Cardiac septum (tissue), 1 donor: ENCODE results near the gene TRIM69. TPM values are rescaled to one million over a fixed set of nuclear protein-coding genes. Genes with fewer than 3 reads are reported as not detected.

ENCODE experiments used
- DNase-seq: peaks from one replicate; pipeline ENCODE4 v3.0.0-alpha.2; 2020; ENCODE audit warnings: low spot score
- intact Hi-C: fragments of 100-400 bp; cut with DNase I; formaldehyde crosslinking; loops from one replicate; pipeline ENCODE4 v1.14.0; 2022
- total RNA-seq: library from RNA; stranded (reverse); fragmentation: NEBNext Ultra II Directional; extraction: Animal tissue kit (Norgen Biotek cat#: 25700); gene quantifications from one replicate; pipeline ENCODE4 v1.2.1, GENCODE V29; 2021
- donor health status: DM: no; HTN: no; CAD: no.

The TRIM69 gene
- total RNA-seq, 1 donor from 2014 or later = 70.7 TPM

- intact Hi-C loops = no loop called here
- no peak for DNase-seq
Observed at GRCh38 chr15:44790215-44790614, 53.9 kb downstream of the TRIM69 start.

DNA sequence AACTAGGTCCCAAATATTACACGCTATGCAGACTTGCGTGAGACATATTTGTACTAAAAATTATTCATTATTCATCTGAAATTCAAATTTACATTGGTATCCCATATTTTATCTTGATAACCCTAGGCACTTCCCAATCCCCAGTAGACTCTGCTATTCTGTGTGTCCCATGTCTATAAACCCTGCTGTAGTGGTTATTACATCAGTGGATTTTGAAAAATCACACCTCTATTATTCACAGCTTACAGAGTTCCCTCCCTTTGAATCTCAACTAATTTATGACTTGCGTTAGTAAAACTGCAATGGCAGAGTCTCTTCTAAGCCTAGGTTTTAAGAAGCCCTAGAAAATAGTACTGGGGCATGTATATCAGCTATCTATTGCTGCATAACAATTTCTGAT, 54.3 kb downstream of the TRIM69 start:
- no peak for DNase-seq
- intact Hi-C loops = no loop called here

GRCh38 chr15:44792715-44793114, 56.4 kb downstream of the TRIM69 start:
- DNase-seq = no peak
- intact Hi-C loops = no loop called here

DNA sequence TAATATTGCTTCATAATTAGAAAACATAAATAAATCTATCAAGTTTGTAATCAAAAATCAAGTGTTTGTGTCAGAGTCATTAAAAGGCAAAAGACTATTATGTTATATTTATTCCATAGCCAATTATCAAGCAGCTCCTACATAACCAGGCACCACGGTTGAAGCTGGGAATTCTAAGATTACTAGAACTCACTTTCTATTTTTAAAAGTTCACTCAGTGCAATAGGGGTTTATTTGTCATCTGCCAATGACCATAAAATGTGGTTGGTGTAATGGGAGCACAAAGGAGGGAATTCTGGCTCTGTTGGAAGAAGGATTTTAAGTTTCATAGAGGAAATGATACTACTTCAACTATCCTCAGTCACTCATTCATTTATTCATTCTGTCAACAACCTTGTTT, 57.7 kb downstream of the TRIM69 start:
- no peak for DNase-seq
- intact Hi-C loops = no loop called here

- intact Hi-C loops = no loop called here
Observed at GRCh38 chr15:44796508-44796907, 60.2 kb downstream of the TRIM69 start.

DNA sequence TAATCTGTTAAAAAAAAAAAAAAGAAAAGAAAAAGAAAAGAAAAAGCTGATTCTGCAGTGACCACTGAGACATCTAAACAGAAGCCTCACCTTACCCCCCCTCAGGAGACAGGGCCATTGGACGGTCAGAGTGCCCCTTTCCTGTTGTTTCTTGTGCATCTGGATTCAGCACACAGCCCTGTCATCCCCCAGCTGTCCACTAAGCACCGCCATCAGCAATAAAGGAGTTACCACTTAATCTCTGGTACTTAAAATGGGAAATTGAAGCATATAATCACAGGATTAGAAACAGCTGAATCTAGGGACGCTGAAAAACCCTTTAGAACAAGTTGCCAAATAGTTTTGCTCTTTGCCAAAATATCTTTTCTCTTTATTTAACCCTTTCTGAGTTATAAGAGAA, 62.5 kb downstream of the TRIM69 start:
- DNase-seq = no peak
- intact Hi-C loops = no loop called here

More at GRCh38 chr15:44796508-44796907, 60.2 kb downstream of the TRIM69 start:
- no peak for DNase-seq

GRCh38 chr15:44801364-44801763, 65.0 kb downstream of the TRIM69 start:
- DNase-seq = no peak
- intact Hi-C loops = no loop called here

GRCh38 chr15:44801797-44802196, 65.5 kb downstream of the TRIM69 start:
- intact Hi-C loops = no loop called here
- DNase-seq = no peak

GRCh38 chr15:44802336-44802735, 66.0 kb downstream of the TRIM69 start:
- intact Hi-C loops = no loop called here
- DNase-seq = no peak

DNA sequence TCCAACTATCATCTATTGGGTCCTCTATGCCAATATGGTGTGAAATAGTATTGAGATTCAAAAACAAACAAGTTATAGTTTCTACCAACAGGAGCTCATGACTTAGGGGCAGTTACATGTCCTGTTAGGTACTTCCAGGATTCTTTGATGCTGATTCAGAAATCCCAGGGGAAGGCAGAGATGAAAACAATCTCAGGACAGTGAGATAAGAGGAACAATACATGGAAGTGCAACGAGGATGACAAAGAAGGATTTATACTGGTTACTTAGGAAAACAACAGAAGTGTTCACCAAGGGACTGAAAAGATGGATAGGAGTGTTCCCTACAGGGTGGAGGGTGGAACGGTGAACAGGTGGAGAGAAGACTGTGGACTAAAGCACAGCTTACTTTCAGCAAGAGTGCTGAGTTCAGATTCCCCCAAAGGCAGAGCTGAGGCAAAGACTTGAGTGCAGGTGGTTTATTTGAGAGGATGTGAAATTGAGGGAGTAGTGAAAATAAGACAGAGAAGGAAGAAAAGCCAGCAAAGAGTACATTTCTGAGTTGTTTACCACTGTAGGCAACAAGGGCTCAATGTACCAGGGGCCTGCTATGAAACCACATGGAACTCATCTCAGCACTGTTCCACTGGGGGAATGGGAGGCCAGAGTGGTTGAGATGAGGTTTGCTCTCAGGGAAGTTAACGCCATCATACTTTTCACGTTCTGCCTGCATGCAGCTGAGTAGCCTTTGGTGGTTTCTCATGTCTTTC, 68.1 kb downstream of the TRIM69 start:
- no peak for DNase-seq
- intact Hi-C loops = no loop called here

- intact Hi-C loops = no loop called here
- no peak for DNase-seq
Observed at GRCh38 chr15:44808557-44808956, 72.2 kb downstream of the TRIM69 start.

- DNase-seq = no peak
- intact Hi-C loops = no loop called here
Observed at GRCh38 chr15:44810237-44810636, 73.9 kb downstream of the TRIM69 start.

GRCh38 chr15:44811337-44811736, 75.0 kb downstream of the TRIM69 start:
- intact Hi-C loops = no loop called here
- DNase-seq = no peak

DNA sequence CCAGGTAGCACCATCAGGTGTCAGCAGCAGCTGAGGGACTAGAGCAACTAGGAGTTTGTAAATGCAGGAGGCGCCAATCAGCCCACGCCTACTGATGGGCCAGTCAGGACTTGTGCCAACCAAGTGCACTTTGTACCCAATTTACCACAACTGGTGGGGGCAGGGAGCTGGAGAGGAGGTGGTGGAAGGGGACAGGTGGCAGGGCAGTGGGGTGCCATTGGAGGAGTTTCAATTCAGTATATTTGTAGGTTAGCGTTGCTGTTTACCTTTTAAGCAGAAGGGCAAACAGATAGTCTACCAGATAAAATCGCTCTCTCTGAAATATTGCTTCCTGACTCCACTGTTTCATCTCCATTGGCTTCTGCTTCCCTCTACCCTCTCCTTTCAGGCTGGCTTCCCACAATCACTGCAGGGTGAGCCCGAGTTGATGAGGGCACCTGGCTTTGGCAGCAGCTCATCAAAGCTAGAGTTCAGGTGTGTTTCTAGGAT, 75.7 kb downstream of the TRIM69 start:
- DNase-seq = no peak
- intact Hi-C loops = no loop called here

GRCh38 chr15:44813231-44813630, 76.9 kb downstream of the TRIM69 start:
- intact Hi-C loops = no loop called here
- no peak for DNase-seq

Other genes with a start within 250 kb of the TRIM69 start
- 78.4 TPM for gene EIF3J, start 199.4 kb upstream of the TRIM69 start, total RNA-seq
- gene SPG11, start 72.9 kb upstream of the TRIM69 start, total RNA-seq = 49.2 TPM
- gene PATL2, start 25.2 kb upstream of the TRIM69 start, total RNA-seq = 1.00 TPM
- gene B2M, start 25.0 kb upstream of the TRIM69 start, total RNA-seq = 904 TPM
- not detected for gene TERB2, start 220.2 kb downstream of the TRIM69 start, total RNA-seq